OCI-M2 (cell line): ENCODE results near the gene NCOA5.
"Not testable (repeated sequence)": the region's sequence is repeated elsewhere in the genome, so short reads cannot be mapped to it uniquely, and the experiment has no call there.

Experiments
- DNase-seq: peaks from one replicate; lab custom pipeline; 2025; ENCODE audit not compliant: unreplicated experiment; lab: John Stamatoyannopoulos, UW

Gene NCOA5

DNA sequence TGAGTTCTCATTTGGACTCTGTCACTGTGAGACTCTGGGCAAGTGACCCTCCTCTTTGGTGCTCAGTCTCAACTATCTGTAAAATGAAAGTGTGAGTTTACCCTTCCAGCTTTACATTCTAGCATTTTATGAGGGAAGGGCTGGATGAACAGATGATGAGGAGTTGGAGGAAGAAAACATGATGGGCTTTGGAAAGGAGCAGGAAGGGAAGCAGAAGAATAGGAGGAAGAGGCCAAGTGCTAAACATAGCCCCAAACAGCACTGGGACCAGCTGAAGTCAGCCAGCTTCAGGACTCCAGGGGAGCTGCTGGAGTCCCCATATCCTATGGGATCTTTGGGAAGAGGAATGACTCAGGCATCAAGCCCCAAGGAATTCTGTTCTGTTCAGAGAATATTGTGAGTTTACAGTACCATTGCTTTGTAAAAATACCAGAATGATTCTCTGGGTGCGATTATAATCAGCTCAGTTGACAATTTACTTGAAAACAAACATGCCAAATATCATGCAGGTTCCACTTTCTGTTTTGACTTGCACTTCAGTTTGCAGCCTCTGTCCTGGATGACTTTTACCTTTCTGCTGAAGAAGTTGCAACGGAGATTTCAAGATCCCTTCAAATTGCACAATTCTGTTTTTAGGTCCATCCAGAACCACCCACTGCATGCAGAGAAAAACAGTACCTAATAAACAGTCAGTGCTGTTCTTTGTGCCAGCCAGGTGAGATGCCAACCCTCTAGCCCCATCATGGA is 31.6 kb upstream of the NCOA5 start:
- no peak for DNase-seq

DNA sequence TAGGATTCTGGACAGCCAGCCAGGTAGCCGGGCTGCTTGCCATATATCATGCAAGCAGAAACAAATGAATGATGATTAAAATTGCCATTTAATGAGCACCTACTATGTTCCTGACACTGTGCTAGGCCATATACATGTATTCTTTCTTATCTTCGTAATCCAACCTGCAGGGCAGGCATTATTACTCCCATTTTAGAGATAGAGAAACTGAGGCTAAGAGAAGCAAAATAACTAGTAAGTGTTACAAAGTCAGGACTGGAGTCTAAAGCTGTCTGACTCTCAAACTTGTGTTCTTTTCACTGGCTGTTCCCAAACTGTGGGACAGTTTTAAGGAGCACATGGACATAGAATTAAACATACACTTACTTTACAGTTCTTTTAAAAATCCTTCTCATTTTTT is 30.4 kb upstream of the NCOA5 start:
- no peak for DNase-seq

DNA sequence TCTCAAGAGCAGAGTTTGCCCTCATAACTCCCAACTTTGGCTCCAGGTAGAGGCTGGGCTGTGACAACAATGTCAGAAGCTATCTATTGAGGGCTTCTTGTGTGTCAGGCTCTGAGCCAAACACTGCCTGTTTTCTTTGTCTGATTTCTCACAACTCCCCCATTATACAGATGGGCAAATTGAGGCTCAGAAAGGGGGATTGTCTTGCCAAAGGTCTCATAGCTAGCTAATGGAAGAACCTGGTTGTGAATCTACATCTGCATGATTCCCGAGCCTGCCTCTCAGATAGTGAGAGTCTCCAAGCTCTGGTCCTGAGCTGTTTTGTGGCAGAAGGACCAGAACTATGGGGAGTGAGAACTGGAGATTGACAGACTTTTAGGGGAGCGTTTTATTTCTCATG is 29.8 kb upstream of the NCOA5 start:
- no peak for DNase-seq

DNA sequence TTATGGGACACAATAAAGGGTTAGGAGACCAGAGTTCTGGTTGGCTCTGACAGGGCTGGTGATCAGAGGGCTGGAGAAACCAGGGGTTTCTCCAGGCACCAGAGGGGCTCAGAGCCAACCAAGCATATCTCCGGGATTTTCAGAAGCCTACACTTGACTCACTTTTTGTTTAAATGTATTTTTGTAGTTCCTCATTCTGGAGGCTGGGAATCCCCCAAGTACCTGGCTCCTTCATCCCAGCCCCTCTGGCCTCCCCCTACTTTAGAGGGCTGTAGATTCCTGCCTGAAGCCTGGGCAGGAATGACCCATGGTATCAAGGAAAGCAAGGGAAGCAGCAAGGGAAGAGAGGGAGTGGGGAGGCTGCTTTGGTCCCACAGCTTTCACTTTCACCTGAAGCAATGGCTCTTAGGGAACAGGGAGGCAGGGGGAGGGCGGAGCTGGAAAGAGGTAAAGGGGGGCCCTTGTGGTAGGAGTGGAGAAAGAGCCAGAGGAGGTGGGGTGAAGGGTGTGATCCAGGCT is 29.3 kb upstream of the NCOA5 start:
- DNase-seq = no peak

DNA sequence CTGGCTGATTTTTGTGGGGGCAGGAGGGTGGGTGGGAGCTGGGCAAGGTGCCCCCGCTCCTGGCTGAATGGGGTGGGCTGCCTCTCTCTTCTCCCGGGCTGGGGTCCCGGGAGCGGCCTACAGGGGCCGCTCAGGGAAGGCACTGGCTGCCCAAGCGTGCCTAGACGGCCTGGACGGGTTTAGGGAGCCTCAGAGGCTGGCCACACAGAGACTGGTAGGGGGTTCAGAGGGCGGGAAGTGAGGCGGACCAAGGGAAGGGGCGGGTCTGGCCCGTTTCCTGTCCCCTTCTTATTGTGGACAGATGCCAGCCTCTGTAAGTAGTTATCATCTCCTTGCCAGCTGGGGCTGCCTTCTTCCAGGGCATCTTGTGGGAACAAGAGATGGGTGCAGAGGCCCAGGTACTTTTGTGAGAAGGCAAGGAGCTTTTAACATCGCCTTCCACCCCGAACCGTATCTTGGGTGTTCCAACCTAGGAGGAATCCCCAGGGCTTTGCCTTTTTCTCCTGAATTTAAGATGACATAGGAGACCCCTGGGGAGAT is 28.8 kb upstream of the NCOA5 start:
- DNase-seq = no peak

DNA sequence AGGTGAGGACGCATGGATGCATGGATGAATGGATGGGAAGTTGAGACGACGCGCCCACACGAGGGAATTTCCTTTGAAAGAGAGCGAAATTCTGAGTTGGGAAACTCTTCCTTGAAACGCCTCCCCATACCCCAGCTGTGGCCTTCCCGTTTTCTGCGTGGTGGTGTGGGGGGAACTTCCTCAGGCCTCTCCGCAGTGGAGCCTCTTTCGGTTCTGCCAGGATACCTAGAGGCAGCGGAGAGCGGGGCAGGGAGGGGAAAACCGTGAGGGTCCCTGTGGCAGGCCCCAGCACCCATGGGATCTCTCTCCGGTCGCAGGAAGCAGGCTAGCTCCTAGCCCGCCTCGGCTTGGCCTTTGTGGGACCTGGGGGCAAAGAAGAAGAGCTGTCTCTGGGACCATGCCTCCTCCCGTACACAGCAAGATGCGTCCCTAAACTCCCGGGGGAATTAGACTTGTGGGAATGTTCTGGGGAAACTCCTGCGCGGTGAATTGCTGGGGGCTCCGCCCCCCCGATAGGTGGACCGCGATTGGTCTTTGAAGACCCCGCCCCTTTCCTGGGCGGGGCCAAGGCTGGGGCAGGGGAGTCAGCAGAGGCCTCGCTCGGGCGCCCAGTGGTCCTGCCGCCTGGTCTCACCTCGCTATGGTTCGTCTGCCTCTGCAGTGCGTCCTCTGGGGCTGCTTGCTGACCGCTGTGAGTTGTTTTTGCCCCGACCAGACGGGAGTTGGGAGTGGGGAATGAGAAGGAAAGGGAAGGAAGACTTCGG is 28.1 kb upstream of the NCOA5 start, which contains the start of gene CD40:
Gene CD40, plus strand, starts transcription at position 611 of the 764 bp plus-strand sequence. Its CDS starts 30 bp downstream, at position 641.
- peak; percentile 65 for DNase-seq

DNA sequence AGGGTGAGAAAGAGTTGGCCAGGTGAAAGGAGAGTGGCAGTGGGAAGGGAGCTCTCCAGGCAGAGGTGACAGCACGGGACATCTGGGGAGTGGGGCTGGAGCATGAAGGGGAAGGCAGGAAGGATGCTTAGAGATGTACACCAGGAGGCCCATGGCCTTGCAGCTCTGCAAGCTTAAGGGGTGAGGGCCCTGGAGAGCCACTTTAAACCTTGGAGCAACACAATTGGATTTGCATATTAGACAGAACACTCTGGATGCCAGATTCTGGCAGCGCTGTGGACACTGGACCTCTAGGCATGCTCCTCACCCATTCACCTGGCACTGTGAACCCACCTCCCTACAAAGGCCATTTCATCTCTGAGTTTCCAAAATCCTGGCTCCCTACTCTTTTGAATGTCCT is 24.7 kb upstream of the NCOA5 start:
- DNase-seq = no peak

DNA sequence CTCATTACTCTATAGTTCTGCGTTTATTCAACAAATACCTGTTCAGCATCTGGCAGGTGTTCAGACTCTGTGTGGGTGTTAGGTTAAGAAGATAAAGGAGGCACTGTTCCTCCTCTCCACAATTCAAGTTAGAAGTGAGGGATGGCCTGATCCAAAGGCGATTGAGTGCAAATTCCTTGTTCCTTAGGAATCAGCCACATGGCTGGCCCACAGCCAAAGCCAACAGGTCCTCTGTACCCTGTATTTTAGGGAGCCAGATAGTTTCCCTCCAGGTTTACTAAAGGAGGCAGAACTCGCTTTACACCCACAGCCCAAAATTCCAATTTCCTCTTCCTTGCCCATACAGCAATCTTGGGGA is 23.3 kb upstream of the NCOA5 start:
- no peak for DNase-seq

DNA sequence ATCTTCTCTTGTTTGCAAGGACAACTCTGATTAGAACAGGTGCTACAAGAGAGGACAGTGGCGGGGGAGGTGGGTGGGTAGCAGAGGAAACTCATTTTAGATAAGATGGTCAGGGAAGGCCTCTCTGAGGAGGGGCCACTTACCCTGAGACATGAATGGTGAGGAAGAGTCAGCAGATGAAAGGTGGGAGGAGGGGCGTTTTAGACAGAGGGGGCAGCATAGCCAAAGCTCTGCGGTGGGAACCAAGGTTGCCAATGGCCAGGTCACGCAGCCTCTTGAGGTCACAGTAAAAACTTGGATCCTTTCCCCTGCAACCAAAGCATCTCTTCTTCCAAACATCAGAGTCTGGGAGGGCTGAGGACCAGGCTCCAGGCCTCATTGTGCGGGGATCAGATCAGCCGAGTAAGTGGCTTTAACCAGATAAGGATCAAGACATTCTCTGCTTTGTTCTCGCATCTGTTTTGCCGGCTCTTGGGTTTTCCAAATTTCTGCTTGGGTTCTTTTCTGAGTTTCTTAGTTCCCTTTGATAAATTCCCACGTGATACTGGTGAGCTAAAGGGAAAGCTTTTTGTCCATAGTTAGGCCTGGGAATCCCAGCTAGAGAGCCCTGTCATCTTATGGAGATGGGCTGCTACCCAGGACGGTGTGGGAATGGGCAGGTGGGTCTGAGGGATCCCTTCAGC is 22.8 kb upstream of the NCOA5 start:
- no peak for DNase-seq

DNA sequence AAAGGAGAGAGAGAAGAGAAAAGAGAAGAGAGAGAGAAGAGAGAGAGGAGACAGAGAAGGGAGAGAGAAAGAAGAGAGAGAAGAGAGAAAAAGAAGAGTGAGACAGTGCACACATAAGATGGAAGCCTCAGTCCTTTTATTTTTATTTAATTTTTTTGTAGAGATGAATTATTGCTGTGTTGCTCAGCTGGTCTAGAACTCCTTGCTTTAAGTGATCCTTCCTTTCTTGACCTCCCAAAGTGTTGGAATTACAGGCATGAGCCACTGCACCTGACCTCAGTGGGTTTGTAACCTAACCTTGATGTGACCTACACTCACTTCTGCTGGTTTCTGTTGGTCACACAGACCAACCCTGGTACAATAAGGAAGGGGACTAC is 22.1 kb upstream of the NCOA5 start:
- DNase-seq = no peak

DNA sequence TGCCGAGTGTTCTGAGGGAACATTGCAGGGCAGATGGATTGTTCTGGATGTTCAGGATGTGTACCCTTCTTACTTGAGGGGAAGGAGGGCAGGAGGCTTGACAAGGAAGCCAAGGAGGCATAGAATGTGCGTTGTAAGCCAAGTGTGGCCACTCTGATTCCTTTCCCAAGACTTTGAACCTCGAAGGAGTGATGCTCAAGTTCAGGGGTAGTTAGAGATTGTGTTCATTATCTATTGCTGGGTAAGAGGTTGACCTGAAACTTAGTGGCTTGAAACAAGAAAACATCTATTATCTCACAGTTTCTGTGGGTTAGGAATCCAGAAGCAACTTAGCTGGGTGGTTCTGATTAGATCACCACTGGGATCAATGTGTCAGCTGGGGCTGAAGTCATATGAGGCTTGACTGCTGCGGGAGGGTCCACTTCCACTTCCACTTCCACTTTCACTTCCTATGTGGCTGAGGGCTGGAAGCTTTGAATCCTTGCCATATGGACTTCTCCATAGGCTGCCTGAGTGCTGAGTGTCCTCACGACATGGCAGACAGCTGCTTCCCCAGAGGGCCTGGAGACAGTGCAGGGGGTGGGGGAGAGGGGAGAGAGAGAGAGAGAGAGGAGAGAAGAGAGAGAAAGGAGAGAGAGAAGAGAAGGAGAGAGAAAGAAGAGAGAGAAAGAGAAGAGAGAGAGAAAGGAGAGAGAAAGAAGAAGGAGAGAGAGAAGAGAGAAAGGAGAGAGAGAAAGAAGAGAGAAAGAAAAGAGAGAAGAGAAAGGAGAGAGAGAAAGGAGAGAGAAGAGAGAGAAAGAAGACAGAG is 21.5 kb upstream of the NCOA5 start:
- DNase-seq = no peak

DNA sequence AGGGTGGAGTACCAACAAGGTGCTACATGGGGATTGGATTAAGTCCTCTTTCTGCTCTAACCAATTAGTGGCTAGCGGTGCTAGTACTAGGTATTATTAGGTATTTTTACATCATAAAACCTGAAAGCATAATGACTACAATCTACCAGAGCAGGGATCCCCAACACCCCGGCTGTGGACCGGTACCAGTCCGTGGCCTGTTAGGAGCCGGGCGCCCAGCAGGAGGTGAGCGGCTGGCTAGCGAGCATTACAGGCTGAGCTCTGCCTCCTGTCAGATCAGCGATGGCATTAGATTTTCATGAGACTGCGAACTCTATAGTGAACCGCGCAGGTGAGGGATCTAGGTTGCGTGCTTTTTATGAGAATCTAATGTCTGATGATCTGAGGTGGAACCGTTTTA is 19.2 kb upstream of the NCOA5 start:
- no peak for DNase-seq

DNA sequence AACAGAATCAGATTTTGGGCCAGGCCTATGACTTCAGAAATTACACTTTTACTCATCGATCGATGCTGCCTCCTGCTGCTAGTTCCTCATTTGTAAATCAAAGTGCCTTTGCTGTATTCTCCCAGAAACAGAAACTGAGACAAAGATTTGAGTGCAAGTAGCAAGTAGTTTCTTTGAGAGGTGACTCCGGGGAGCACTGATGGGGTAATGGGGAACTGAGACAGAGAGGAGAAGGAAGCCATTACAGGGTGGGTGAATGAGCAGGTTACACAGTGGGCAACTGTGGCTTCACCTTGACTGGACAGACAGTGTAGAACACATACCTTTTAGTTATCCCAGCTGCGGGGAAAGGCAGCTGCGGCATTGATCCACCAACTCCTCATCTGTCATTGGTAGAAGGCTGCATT is 18.7 kb upstream of the NCOA5 start:
- no peak for DNase-seq

DNA sequence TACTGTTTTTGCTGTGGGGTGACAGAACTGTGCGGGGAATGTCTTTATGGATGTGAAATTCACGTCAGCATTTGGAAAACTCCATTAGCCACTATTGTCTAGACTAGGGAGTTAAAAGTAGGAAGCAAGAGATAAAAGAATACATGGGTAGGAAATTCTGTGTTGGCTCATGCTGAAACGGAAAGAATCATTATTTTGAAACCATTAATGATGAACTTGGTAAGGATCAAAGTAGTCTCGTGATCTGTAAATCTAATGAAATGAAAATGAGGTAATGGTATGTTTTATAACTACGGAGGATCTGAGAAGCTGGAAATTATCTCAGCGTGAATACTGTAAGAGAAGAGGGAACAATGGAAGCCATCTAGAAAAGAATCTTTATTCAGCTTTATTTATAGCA is 17.3 kb upstream of the NCOA5 start:
- DNase-seq = no peak

DNA sequence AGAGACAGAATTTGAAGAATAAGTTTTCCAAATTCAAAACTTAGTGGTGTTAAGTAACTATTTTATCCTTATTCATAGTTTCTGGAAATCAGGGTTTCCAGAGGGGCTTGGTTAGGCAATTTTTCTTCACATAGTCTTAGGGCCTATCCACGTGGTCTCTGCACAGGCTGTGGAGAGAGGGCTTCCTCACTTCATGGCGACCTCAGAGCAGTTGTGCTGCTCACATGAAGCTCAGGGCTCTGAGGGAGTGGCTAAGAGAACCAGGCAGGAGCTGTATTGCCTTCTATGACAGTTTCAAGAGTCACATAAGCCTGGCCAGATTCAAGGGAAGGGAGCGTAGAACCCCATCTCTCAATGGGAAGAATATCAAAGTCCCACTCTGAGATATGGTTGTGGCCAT is 14.5 kb upstream of the NCOA5 start:
- DNase-seq = no peak

DNA sequence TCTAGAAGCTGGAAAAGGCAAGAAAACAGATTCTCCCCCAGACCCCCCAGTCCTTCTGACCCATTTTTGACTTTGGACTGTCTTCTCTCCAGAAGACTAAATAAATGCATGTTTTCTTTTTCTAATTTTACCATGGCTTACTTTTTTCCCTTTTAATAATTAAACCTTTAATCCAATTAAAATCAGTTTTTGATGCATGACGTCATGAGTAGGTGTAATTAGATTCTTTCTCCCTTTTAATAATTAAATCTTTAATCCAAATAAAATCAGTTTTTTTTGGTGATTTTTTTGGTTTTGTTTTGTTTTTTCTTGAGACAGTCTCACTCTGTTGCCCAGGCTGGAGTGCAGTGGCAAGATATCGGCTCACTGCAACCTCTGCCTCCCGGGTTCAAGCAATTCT is 13.2 kb upstream of the NCOA5 start:
- DNase-seq = no peak

DNA sequence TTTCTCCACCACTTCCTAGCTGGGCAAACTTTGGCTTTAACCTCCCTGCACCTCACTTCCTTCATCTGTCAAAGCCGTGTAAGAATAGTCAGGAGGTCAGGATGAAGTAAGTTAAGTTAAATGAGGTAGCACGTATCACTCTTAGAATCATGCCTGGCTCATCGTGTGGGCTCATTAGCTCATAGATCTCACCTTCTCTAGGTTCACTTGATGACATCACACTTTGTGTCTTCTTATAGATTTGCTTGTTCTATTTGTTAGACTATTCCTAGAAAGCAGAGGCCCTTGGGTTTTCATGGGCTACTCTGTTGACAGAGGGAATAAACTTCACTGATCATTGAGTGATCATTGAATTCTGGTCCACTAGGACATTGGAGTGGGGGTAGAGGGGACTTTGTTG is 12.2 kb upstream of the NCOA5 start:
- DNase-seq = no peak

DNA sequence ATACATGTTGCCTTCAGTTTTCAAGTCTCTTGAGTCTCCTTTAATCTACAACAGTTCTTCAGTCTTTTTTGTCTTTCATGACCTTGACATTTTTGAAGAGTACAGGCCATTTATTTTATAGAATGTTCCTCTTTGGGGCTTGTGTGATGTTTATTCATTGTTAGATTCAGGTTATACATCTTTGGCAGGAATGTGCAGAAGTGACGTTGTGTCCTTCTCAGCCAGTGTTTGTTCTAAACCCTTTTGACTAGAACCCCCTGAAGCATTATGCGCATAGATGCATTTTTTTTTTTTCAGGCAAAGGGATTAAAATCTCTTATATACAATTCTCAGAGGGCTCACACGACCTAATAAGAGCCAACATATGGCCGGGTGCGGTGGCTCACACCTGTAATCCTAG is 11.2 kb upstream of the NCOA5 start:
- no peak for DNase-seq

DNA sequence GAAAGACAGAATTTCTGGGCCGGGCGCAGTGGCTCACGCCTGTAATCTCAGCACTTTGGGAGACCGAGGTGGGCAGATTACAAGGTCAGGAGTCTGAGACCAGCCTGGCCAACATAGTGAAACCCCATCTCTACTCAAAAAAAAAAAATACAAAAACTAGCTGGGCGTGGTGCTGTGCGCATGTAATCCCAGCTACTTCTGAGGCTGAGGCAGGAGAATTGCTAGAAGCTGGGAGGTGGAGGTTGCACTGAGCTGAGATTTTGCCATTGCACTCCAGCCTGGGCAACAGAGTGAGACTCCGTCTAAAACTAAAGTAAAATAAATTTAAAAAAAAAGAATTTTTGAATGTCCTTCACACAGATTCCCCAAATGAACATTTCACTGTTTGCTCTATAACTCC is 10.7 kb upstream of the NCOA5 start:
- not testable (repeated sequence) for DNase-seq

DNA sequence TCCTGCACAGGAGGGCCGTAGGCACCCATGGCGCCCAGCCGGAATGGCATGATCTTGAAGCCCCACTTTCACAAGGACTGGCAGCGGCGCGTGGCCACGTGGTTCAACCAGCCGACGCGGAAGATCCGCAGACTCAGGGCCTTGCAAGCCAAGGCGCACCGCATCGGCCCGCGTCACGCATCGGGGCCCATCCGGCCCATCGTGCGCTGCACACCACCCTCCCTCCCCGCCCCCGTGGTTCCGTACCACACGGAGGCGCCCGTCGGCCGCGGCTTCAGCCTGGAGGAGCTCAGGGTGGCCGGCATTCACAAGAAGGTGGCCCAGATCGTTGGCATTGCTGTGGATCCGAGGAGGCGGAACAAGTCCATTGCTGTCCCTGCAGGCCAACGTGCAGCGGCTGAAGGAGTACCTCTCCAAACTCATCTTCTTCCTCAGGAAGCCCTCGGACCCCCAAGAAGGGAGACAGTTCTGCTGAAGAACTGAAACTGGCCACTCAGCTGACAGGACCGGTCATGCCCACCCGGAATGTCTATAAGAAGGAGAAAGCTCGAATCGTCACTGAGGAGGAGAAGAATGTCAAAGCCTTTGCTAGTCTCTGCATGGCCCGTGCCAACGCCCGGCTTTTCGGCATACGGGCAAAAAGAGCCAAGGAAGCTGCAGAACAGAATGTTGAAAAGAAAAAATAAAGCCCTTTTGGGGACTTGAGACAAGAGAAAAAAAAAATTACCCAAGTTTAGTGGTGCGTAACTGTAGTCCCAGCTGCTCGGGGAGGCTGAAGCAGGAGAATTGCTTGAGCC is 9.9 kb upstream of the NCOA5 start:
- no peak for DNase-seq
